Measurements from ENCODE around the gene GOLGA8B.

Gene GOLGA8B

DNA sequence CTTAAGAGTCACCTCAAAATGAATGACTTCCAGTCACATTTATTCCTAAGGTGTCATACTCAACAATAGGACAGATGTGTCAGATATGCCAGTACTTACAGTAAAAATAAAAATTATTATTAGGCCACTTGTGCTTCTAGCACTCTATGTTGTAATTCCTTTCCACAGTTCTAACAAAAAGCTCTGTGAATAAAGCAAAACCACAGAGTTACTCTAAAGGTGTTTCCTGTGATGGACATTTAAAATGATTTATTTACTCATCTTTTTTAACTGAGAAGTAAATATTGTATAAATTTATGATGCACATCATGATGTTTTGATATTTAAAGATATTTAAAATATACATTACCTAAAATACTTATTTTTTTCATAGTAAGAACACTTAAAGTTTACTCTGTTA is 13.9 kb upstream of the GOLGA8B start:
- TF ChIP-seq EZH2phosphoT487 (IDR thresholded peaks at IDR 0.05; ENCODE audit: low read length) (no peak), EZH2 (optimal IDR thresholded peaks at IDR 0.05; ENCODE audit: low read depth, low read length) (no peak)
- TF ChIP-seq, protein P1, sequence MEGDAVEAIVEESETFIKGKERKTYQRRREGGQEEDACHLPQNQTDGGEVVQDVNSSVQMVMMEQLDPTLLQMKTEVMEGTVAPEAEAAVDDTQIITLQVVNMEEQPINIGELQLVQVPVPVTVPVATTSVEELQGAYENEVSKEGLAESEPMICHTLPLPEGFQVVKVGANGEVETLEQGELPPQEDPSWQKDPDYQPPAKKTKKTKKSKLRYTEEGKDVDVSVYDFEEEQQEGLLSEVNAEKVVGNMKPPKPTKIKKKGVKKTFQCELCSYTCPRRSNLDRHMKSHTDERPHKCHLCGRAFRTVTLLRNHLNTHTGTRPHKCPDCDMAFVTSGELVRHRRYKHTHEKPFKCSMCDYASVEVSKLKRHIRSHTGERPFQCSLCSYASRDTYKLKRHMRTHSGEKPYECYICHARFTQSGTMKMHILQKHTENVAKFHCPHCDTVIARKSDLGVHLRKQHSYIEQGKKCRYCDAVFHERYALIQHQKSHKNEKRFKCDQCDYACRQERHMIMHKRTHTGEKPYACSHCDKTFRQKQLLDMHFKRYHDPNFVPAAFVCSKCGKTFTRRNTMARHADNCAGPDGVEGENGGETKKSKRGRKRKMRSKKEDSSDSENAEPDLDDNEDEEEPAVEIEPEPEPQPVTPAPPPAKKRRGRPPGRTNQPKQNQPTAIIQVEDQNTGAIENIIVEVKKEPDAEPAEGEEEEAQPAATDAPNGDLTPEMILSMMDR (IDR thresholded peaks at IDR 0.05; ENCODE audit: low read length): no peak
- H2AFZ ChIP-seq (ENCODE audit: low read length): no peak overlapping the region
- H3F3A ChIP-seq (ENCODE audit: insufficient read depth, low read length): no peaks in the 10 kb centered on the region

DNA sequence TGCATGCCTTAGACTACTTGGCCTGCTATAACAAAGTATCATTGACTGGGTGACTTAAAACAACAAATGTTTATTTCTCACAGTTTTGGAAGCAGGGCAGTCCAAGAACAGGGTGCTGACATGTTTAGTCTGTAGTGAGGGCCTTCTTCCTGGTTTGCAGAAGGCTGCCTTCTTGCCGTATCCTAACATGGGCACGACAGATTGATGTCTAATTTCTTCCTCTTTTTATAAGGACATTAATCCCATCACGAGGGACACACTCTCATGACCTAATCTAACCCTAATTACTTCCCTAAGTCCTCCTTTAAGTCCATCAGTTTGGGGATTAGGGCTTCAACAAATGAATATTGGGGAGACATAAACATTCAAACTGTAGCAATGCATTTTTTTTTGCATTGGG is 10.9 kb upstream of the GOLGA8B start:
- Histone ChIP-seq H3K79me2 (ENCODE audit: low read length) (no peaks in the 10 kb centered on the region), H3K36me3 (replicated peaks; ENCODE audit: insufficient read depth, low read length) (no peaks in the 10 kb centered on the region), H2AFZ (ENCODE audit: low read length) (no peak overlapping the region)

More for the DNA sequence above, 13.9 kb upstream of the GOLGA8B start:
- no peaks in the 10 kb centered on the region for H3K4me1 ChIP-seq (ENCODE audit: low read length)
- no peaks in the 10 kb centered on the region for H3K36me3 ChIP-seq (replicated peaks; ENCODE audit: insufficient read depth, low read length)
- no peak for DNase-seq
- H3K4me3 ChIP-seq (ENCODE audit: low read length): no peak overlapping the region
- no peaks in the 10 kb centered on the region for H4K20me1 ChIP-seq (ENCODE audit: insufficient read depth, low read length)
- no peaks in the 10 kb centered on the region for H3K27me3 ChIP-seq (replicated peaks; ENCODE audit: insufficient read depth, low read length)
- no peak overlapping the region for H3K9ac ChIP-seq (ENCODE audit: low read length)
- no peaks in the 10 kb centered on the region for H3K79me2 ChIP-seq (ENCODE audit: low read length)
- no peaks in the 10 kb centered on the region for H3K9me2 ChIP-seq (replicated peaks; ENCODE audit: insufficient read depth, low read length)
- H3K4me2 ChIP-seq (ENCODE audit: low read depth, low read length): no peak overlapping the region
- H3K9me3 ChIP-seq (replicated peaks; ENCODE audit: insufficient read depth, low read length): no peaks in the 10 kb centered on the region
- no peak overlapping the region for H3K27ac ChIP-seq (ENCODE audit: low read length)

DNA sequence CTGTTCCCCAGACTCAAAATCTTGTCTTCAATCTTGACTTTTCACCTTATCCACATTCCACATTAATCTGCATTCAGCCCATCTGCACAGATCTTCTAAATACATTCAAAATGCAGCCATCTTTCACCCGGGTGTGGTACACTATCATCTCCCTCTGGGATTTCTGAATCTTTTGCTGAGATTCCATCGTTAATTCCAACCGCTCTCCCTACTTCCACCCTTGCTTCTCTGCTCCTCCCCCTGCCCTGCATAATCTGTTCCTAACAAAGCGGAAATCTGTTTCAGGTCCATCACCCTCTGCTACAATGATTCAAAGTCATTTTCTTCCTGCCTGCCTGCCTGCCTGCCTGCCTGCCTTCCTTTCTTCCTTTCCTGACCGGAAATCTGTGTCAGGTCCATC is 7.9 kb upstream of the GOLGA8B start:
- H2AFZ ChIP-seq (ENCODE audit: low read length): no peak overlapping the region
- H3K4me3 ChIP-seq (ENCODE audit: low read length): no peak overlapping the region
- H3K4me1 ChIP-seq (ENCODE audit: low read length): 0 out of 2 replicates have a peak, but pooled peaks cover 7% of the 10 kb centered on the region
- H3K36me3 ChIP-seq (replicated peaks; ENCODE audit: insufficient read depth, low read length): no peaks in the 10 kb centered on the region
- H3K27ac ChIP-seq (ENCODE audit: low read length): no peak overlapping the region
- no peak for DNase-seq
- H3K79me2 ChIP-seq (ENCODE audit: low read length): no peaks in the 10 kb centered on the region
- no peaks in the 10 kb centered on the region for H3K9me2 ChIP-seq (replicated peaks; ENCODE audit: insufficient read depth, low read length)
- H3F3A ChIP-seq (ENCODE audit: insufficient read depth, low read length): no peaks in the 10 kb centered on the region
- H4K20me1 ChIP-seq (ENCODE audit: insufficient read depth, low read length): no peaks in the 10 kb centered on the region
- TF ChIP-seq EZH2 (optimal IDR thresholded peaks at IDR 0.05; ENCODE audit: low read depth, low read length) (no peak), EZH2phosphoT487 (IDR thresholded peaks at IDR 0.05; ENCODE audit: low read length) (no peak)
- TF ChIP-seq, protein P1 (IDR thresholded peaks at IDR 0.05; ENCODE audit: low read length): no peak
- H3K4me2 ChIP-seq (ENCODE audit: low read depth, low read length): no peak overlapping the region
- H3K9ac ChIP-seq (ENCODE audit: low read length): no peak overlapping the region
- no peaks in the 10 kb centered on the region for H3K9me3 ChIP-seq (replicated peaks; ENCODE audit: insufficient read depth, low read length)
- H3K27me3 ChIP-seq (replicated peaks; ENCODE audit: insufficient read depth, low read length): no peaks in the 10 kb centered on the region

More for the DNA sequence above, 10.9 kb upstream of the GOLGA8B start:
- no peak for DNase-seq
- H3K4me3 ChIP-seq (ENCODE audit: low read length): no peak overlapping the region
- no peaks in the 10 kb centered on the region for H3K9me3 ChIP-seq (replicated peaks; ENCODE audit: insufficient read depth, low read length)
- H4K20me1 ChIP-seq (ENCODE audit: insufficient read depth, low read length): no peaks in the 10 kb centered on the region
- TF ChIP-seq EZH2phosphoT487 (IDR thresholded peaks at IDR 0.05; ENCODE audit: low read length) (no peak), EZH2 (optimal IDR thresholded peaks at IDR 0.05; ENCODE audit: low read depth, low read length) (no peak)
- TF ChIP-seq, protein P1 (IDR thresholded peaks at IDR 0.05; ENCODE audit: low read length): no peak
- H3K4me2 ChIP-seq (ENCODE audit: low read depth, low read length): no peak overlapping the region
- no peak overlapping the region for H3K9ac ChIP-seq (ENCODE audit: low read length)
- H3K9me2 ChIP-seq (replicated peaks; ENCODE audit: insufficient read depth, low read length): no peaks in the 10 kb centered on the region
- no peak overlapping the region for H3K27ac ChIP-seq (ENCODE audit: low read length)
- no peaks in the 10 kb centered on the region for H3F3A ChIP-seq (ENCODE audit: insufficient read depth, low read length)
- 0 out of 2 replicates have a peak, but pooled peaks cover 3% of the 10 kb centered on the region for H3K4me1 ChIP-seq (ENCODE audit: low read length)
- H3K27me3 ChIP-seq (replicated peaks; ENCODE audit: insufficient read depth, low read length): no peaks in the 10 kb centered on the region

All from MM.1S (cell line).